A549 treated with AZD9567 at 1 μM for 4 hours (cell line): Measurements from ENCODE around the gene STRA8. TPM values are rescaled to one million over a fixed set of nuclear protein-coding genes. Genes with fewer than 3 reads are reported as not detected.

ENCODE experiments used
- total RNA-seq: library from RNA; stranded (reverse); fragments of 200-300 nt; extraction: Qiagen RNA extraction; gene quantifications from 5 replicates; pipeline ENCODE4 v1.2.3, GENCODE V29; 2022; ENCODE audit not compliant: insufficient read depth

STRA8 gene, protein sequence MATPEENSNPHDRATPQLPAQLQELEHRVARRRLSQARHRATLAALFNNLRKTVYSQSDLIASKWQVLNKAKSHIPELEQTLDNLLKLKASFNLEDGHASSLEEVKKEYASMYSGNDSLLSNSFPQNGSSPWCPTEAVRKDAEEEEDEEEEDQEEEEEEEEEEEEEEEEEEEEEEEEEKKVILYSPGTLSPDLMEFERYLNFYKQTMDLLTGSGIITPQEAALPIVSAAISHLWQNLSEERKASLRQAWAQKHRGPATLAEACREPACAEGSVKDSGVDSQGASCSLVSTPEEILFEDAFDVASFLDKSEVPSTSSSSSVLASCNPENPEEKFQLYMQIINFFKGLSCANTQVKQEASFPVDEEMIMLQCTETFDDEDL
- not detected in 5 replicates for total RNA-seq

DNA sequence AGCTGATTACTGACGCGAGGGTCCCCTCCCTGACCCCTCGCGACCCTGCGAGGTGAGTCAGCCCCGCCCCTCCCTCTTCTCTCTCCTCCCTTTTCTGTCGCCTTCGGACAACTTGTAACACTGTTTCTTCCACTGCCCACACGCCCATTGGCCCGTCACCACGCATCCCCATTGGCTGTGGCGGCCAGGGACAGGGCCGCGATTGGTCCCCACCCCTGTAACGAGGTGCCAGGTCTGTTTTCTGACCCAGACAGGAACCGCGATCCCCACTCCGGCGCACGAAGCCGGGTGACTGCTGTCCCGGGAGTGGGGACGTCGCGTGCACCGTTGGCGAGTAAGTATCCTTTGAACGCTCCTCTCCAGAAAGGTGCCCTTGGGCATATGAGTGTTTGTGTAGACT is at the start of gene STRA8:
TSS of gene STRA8 (plus strand) at position 269 of the 400 bp plus-strand sequence. CDS start 6,687 bp downstream, outside the sequence.

DNA sequence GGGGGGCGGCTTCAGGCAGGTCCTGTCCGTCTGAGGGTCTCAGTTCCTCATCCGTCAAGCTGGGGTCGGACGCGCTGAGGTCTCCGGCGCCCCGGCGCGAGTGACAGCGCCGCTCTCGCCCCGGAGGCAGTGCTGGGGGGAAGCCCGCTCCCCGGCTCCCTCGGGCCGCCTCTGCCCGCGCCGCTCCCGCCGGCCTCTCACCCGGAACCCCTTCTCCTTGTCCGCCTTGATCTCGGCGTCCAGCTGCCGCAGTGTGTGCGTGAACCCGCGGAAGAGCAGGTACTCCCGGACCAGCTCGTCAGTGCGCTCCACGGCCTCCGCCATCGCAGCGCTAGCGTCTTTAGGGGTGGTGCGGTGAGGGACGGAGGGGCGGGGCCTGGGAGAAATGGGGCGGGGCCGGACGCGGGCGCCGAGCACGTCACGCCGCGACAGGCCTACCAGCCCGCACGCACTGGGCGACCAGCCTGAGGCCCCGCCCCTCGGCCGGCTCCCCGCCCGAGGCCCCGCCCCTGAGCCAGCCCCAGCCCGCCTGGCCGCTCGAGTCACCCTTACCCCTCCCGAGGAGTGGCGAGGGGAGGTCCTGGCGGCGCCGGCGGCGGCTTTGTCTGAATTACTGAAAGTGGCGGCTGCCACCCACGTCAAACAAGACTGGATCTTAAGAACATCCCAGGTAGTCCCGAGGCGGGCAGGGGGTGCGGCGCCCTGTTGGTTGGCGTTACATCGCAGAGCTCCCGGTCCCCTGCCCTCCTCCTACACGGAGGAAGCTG is 22.3 kb upstream of the STRA8 start, which contains the start of gene WDR91:
TSS of gene WDR91 (minus strand) at position 348 of the 767 bp plus-strand sequence. CDS start at position 324, 24 bp downstream.

Other genes with a start within 250 kb of the STRA8 start
- gene AGBL3, start 247.3 kb upstream of the STRA8 start, total RNA-seq: 0.87 to 1.2 TPM (median 0.92 TPM) in 4 of 5 replicates, not detected in the other
- 0.82 to 2.0 TPM (median 1.1 TPM) in 5 replicates for gene TMEM140, start 85.8 kb upstream of the STRA8 start, total RNA-seq
- 58.6 to 76.5 TPM (median 75.3 TPM) in 5 replicates for gene CYREN, start 63.1 kb upstream of the STRA8 start, total RNA-seq
- gene WDR91, start 22.3 kb upstream of the STRA8 start, total RNA-seq: 7.3 to 12.1 TPM (median 8.5 TPM) in 5 replicates